GM12864 (cell line): ENCODE results near the gene FOXP2.
"Not testable (repeated sequence)": the region's sequence is repeated elsewhere in the genome, so short reads cannot be mapped to it uniquely, and the experiment has no call there.

Experiments used
- DNase-seq: peaks from one replicate; pipeline ENCODE4 v3.0.0-alpha.2; 2011; ENCODE audit warnings: low read depth
- H3K4me3 ChIP-seq: 2 replicates; pipeline ENCODE4 v1.5.1; 2011; ENCODE audit warnings: mild to moderate bottlenecking, low read depth, low read length, control low read depth
- TF ChIP-seq, protein P1 (sequence below): IDR thresholded peaks from 2 replicates; pipeline ENCODE4 v1.5.1; 2011; ENCODE audit warnings: low read depth, mild to moderate bottlenecking, moderate library complexity, low read length, control low read depth, inconsistent platforms; ENCODE audit errors: missing control alignments

The FOXP2 gene

DNA sequence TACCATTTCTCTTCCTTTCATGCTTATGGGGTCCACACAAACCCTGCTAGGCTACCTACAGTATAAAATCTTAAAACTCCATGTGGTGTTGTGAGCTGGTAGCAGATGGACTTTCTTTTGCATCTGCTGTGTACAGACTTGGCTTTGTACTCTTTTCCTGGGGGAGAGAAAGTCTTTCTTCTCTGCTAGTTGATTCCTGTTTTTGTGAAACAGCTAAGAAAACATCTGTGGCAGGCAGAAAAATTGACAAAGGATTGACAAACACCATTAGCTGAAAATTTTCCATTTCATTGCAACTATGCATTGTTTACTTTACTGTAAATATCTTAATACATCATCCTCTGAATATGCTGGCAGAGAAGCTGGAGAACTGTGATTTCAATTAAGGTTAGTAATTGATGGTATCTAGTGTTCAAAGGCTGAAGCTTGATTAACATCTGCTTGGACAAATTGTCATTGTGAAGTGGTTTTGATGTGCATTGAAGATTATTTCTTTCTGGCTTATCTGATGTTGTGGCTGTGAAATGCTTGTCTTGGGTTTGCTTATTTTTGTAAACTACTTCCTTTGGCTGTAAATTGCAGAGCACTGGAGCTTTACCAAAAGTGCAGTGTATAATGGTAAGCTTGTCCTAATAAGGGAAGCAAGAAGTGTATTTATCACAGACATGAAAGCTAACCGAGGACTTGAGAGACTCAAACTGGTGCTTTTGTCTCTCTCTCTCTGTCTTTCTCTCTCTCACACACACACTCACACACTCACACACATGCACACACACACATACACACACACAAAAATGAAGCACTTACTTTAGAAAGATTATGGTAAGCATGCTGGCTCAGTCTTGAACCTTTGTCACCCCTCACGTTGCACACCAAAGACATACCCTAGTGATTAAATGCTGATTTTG, at the start of gene FOXP2:
FOXP2 (plus strand) TSS at position 660 of the 908 bp plus-strand sequence. CDS start 11,697 bp downstream, outside the sequence.
- TF ChIP-seq, protein P1, sequence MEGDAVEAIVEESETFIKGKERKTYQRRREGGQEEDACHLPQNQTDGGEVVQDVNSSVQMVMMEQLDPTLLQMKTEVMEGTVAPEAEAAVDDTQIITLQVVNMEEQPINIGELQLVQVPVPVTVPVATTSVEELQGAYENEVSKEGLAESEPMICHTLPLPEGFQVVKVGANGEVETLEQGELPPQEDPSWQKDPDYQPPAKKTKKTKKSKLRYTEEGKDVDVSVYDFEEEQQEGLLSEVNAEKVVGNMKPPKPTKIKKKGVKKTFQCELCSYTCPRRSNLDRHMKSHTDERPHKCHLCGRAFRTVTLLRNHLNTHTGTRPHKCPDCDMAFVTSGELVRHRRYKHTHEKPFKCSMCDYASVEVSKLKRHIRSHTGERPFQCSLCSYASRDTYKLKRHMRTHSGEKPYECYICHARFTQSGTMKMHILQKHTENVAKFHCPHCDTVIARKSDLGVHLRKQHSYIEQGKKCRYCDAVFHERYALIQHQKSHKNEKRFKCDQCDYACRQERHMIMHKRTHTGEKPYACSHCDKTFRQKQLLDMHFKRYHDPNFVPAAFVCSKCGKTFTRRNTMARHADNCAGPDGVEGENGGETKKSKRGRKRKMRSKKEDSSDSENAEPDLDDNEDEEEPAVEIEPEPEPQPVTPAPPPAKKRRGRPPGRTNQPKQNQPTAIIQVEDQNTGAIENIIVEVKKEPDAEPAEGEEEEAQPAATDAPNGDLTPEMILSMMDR = no peak
- no peak for DNase-seq
- H3K4me3 ChIP-seq = no peak within 1 kb of the TSS

GRCh38 chr7:114365791-114366190, 48.8 kb upstream of the FOXP2 start:
- TF ChIP-seq, protein P1 = no peak
- DNase-seq = no peak
- no peak overlapping the region for H3K4me3 ChIP-seq

- no peak for DNase-seq
- H3K4me3 ChIP-seq = no peak overlapping the region
- TF ChIP-seq, protein P1 = no peak
Observed at GRCh38 chr7:114368492-114368891, 46.1 kb upstream of the FOXP2 start.

DNA sequence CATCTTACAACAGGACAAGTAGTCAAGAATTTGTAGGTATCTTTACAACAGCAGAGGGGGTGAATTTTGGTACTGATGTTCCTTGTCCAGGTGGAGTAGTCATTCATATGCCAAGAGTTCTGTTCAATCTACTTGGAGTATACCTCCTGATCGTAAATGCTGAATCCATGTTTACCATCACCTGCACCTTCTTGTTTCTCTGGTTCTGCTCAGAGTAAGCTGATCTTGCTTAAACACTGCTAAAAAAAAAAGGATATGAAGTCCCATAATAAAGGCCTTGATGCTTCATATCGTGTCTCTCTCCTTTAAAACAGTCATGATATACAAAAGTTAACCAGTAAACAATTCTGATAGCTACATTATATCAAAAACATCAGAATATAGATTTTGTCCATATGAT, 45.3 kb upstream of the FOXP2 start:
- no peak for DNase-seq
- TF ChIP-seq, protein P1 = no peak
- no peak overlapping the region for H3K4me3 ChIP-seq

DNA sequence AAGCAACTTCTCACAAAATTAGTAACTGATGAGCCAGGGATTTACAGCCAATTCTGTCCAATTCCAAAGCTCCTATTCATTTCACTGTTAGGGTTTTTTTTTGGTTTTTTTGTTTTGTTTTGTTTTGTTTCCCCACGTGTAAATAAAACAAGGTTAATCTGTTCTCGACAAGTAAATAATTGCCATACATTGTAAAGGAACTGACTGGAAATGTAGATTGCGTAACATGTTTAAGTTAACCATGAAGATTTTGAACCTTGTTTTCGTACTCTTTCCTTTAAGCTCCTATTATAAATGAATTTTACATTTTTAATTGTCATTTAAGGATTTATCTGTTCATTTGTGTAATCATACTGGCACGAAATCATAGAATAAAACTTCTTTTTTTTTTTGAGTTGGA, 42.0 kb upstream of the FOXP2 start:
- DNase-seq = no peak
- TF ChIP-seq, protein P1 = no peak
- no peak overlapping the region for H3K4me3 ChIP-seq

- TF ChIP-seq, protein P1 = no peak
Observed at GRCh38 chr7:114375907-114376306, 38.7 kb upstream of the FOXP2 start.

GRCh38 chr7:114383946-114384345, 30.7 kb upstream of the FOXP2 start:
- DNase-seq, H3K4me3 ChIP-seq: not testable (repeated sequence)

More at GRCh38 chr7:114375907-114376306, 38.7 kb upstream of the FOXP2 start:
- H3K4me3 ChIP-seq = no peak overlapping the region
- DNase-seq = no peak

GRCh38 chr7:114384346-114384745, 30.3 kb upstream of the FOXP2 start:
- not testable (repeated sequence) for DNase-seq, H3K4me3 ChIP-seq
